NCI-H146 treated with DMSO at 0.1 percent for 48 hours (cell line): Measurements from ENCODE around the gene JPT1.
"Not testable (repeated sequence)": the region's sequence is repeated elsewhere in the genome, so short reads cannot be mapped to it uniquely, and the experiment has no call there.

Experiments used
- DNase-seq: peaks from one replicate; lab custom pipeline; 2025; ENCODE audit not compliant: unreplicated experiment; lab: John Stamatoyannopoulos, UW

Gene JPT1

DNA sequence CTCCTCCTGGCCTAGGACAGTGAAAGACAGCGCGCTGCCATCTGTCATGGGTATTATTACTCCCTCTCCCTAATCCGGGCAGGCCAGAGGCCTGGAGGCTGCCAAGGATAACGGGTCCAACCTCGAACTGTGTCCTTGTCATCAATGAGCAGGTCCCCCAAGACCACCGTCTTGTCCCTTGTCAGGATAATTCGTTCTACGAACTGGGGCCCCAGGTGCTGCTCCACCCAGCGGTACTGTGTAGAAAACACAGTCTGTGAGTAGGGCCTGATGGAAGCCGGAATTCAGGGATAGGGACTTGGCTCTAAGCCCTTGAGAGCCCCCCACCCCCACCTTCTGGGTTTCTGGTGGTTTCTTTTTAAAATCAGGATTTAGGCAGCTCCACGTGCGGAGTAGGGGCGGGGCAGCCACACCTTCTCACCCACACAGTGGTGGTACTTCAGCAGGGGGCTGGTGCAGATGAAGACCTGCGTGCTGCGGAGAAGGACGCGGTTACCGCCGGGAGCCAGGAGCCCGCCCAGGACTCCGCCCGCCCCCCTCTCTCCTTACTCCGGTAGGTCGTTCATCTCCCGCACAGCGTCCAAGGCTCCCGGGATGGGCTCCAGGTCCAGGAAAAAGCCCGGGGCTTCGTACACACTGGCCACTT lies 23.6 kb downstream of the JPT1 start:
- DNase-seq = peak; percentile 68

GRCh38 chr17:75130059-75130631 lies 24.2 kb downstream of the JPT1 start:
- peak; percentile 57 for DNase-seq

GRCh38 chr17:75129576-75129975 lies 24.7 kb downstream of the JPT1 start:
- DNase-seq = no peak

GRCh38 chr17:75128694-75129505 lies 25.4 kb downstream of the JPT1 start:
- no peak for DNase-seq

GRCh38 chr17:75127936-75128335 lies 26.4 kb downstream of the JPT1 start:
- not testable (repeated sequence) for DNase-seq

DNA sequence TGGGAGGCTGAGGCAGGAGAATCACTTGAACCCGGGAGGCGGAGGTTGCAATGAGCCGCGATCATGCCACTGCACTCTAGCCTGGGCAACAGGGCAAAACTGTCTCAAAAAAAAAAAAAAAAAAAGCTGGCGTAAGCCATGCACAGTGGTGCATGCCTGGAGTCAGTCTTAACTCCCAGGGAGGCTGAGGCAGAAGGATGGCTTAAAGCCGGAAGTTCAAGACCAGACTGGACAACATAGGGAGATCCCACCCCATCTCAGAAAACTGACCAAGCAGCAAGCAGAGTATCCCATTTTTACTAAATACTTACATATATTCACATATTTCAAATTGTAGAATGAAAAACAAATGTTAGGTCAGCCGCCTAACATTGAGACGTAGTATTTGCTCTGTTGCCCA lies 27.4 kb downstream of the JPT1 start:
- no peak for DNase-seq

GRCh38 chr17:75125984-75126383 lies 28.3 kb downstream of the JPT1 start:
- no peak for DNase-seq

- DNase-seq = no peak
Measured at GRCh38 chr17:75124819-75125162, 29.5 kb downstream of the JPT1 start.

DNA sequence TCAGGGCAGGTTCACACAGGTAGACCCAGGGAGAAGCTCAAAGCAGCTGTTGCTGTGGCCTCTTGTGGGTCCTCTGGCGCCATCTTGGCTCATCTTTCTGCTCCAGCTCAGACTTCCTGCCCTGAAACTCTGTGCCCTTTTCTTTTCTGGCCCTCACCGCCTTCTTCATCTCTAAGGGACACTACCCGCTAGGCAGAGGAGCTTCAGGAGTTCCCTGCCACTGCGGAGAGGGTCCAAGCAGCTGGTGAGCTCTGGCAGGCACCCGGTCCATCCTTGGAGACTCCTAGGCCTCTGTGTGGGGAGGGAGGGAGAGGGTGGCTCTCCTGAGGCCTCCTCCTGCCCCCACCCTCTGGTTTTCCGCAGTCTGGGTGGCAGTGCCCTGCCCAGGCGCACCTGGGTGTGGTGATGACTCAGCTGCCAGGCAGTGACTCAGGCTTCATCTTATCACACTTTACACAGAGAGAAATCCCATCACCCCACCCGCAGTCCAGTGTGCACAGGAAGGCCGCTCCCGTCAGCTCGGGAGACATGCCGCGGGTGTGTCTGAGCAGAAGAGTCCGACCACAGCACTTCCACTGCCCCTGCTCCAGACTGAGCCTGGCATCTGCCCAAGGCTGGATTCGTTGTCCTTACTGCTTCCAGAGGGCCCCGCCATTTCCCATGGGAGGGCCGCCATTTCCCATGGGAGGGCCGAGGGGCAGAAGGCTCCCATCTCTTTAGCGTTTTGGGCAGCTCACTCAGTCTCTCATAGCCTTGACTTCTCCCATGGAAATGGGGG lies 30.1 kb downstream of the JPT1 start:
- DNase-seq = no peak

DNA sequence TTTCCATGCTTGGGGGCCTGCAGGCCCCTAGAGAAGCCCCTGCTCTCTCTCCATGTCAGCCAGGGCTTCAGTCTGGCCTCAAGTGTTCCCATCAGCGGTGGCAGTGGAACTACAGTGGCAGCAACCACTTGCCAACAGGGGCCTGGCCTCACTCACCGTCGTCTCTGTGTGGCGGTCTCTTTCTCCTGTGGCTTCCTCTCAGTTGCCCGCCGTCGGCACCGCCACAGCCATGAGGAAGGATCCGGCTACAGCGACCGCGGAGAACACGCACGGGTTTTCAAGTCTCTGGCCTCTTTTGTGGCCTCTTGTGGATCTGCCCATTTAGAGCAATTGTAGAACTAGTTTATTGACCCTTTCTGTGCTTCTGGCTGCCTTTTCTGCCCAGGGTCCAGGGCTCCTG lies 36.0 kb downstream of the JPT1 start:
- DNase-seq = no peak

GRCh38 chr17:75116737-75117136 lies 37.6 kb downstream of the JPT1 start:
- no peak for DNase-seq

GRCh38 chr17:75115555-75115954 lies 38.8 kb downstream of the JPT1 start:
- no peak for DNase-seq

DNA sequence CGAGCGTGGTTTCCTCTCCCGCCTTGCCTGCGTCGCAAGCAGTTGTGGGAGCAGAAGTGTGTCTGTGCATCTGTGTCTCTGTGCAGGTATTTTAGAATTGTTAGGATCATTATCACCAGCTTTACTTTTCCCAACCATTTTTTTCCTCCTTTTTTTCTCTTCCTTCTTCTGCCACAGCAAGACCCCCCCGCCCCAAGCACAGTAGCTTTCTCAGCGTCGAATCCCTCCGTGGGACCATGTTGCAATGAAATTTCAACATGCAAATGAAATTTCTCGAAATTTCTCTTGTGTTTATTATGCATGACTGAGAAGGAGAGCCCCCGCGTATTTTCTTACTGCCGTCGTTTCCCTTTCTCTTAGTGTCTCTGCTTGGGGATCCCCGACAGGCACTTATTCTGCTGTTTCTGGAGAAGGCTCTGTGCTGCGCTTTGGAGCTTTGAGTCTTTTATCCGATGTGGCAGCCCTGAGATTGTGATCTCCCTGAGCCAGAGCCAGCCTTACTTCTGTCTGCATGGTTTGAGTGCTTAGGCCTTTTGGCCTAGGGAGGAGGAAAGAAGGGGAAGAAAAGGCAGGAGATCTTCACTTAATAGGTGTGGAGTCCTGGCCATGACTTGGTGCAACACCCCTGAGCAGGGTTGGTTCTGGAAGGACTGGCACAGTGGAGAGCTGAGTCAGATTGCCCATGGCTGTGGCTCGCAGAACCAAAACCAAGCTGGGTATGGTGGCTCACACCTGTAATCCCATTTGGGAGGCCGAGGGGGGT lies 39.6 kb downstream of the JPT1 start:
- DNase-seq = no peak

GRCh38 chr17:75113798-75114551 lies 40.3 kb downstream of the JPT1 start:
- peak; percentile 78 for DNase-seq

- no peak for DNase-seq
Measured at GRCh38 chr17:75111777-75112335, 42.5 kb downstream of the JPT1 start.

GRCh38 chr17:75110234-75110937 lies 43.9 kb downstream of the JPT1 start:
- DNase-seq = no peak

DNA sequence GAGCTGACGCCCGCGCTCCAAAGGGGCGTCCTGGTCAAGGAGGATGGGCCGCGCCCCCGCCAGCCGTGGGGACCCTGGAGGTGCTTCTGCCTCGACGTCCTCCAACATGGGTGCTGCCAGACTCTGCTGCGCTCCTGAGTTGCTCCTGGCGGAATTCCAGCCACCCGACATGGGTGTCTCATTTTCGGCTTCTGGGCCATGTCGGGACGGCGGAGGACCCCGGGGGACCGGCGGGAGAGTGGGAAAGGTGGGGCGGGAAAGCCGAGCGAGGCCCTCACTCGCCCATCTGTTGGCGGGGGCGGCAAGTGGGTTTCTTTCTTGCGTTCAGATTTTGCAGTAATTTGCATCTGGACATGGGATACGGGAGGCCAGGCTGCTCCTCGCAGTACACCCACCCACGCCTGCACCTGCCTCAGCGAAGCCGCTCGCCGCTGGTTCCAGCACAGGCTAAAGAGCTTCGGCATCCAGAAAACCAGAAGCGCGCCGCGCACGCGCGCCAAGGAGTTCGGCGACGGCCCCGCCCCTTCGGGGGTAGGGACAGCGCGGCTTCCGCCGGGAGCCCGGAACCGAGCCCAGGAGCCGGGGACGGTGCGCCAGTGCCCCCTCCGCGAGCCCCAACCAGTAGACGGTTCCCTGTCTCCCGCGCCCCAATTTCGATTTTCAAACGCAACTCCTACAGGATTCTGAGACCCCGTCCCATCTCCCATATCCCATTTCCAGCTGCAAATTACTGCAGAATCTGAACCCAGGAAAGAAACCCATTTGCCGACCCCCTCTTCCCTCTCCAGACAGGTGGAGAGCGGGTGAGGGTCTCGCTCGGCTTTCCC lies 44.7 kb downstream of the JPT1 start, which contains the start of gene ARMC7:
Gene ARMC7 (plus strand): TSS at position 563 of the 827 bp plus-strand sequence. CDS start 320 bp downstream, outside the sequence.
- peak; percentile 65 for DNase-seq

GRCh38 chr17:75109046-75109406 lies 45.3 kb downstream of the JPT1 start:
- DNase-seq = no peak
